SH-SY5Y (cell line): Measurements from ENCODE around the gene MIOX.

ENCODE experiments used
- GATA2 ChIP-seq: IDR thresholded peaks from 2 replicates; pipeline ENCODE4 v1.6.1; 2011; ENCODE audit warnings: mild to moderate bottlenecking, low read depth, low read length
- GATA3 ChIP-seq: IDR thresholded peaks from 2 replicates; pipeline ENCODE4 v1.6.1; 2011; ENCODE audit warnings: low read depth, mild to moderate bottlenecking, low read length, moderate library complexity

- TF ChIP-seq GATA2, result no peak
- TF ChIP-seq GATA3, result no peak
These were observed 45.5 kb downstream of the MIOX start for GRCh38 chr22:50531962-50532674.
